Liver (tissue), 9 donors: Measurements from ENCODE around the gene TPK1. TPM values are rescaled to one million over a fixed set of nuclear protein-coding genes. Genes with fewer than 3 reads are reported as not detected.

Source experiments
- DNase-seq: peaks from one replicate; pipeline ENCODE4 v3.0.0-alpha.2; 2017; ENCODE audit warnings: low spot score
- H3K27ac ChIP-seq, 2 donors: one replicate each; pipeline ENCODE4 v1.7.0; 2013; ENCODE audit warnings: inconsistent platforms in 2 of 2, low read length in 2 of 2, control low read depth in 1 of 2, low read depth in 1 of 2, mild to moderate bottlenecking in 1 of 2
- H3K27me3 ChIP-seq, 4 donors: one replicate each; pipeline versions ENCODE4 v1.6.1 to v1.7.0; 2013; ENCODE audit warnings: low read length in 3 of 4, inconsistent platforms in 1 of 4, mild to moderate bottlenecking in 1 of 4, moderate library complexity in 1 of 4; ENCODE audit not compliant: control insufficient read depth in 4 of 4, insufficient read depth in 4 of 4
- H3K36me3 ChIP-seq, 4 donors: one replicate each; pipeline versions ENCODE4 v1.6.1 to v1.7.0; 2013; ENCODE audit warnings: low read length in 3 of 4, mild to moderate bottlenecking in 3 of 4, low read depth in 1 of 4, moderate library complexity in 1 of 4; ENCODE audit not compliant: control insufficient read depth in 4 of 4, insufficient read depth in 3 of 4
- H3K4me1 ChIP-seq, 4 donors: one replicate each; pipeline versions ENCODE4 v1.6.1 to v1.7.0; 2013; ENCODE audit warnings: low read length in 3 of 4, mild to moderate bottlenecking in 3 of 4, moderate library complexity in 1 of 4; ENCODE audit not compliant: control insufficient read depth in 4 of 4, insufficient read depth in 4 of 4
- H3K4me3 ChIP-seq, 3 donors: one replicate each; pipeline versions ENCODE4 v1.6.1 to v1.7.0; 2013; ENCODE audit warnings: low read length in 3 of 3, control low read depth in 1 of 3, low read depth in 1 of 3, mild to moderate bottlenecking in 1 of 3
- H3K9ac ChIP-seq, 2 donors: one replicate each; pipeline ENCODE4 v1.7.0; 2013; ENCODE audit warnings: low read length in 2 of 2, mild to moderate bottlenecking in 2 of 2, moderate library complexity in 2 of 2, control low read depth in 1 of 2, low read depth in 1 of 2
- H3K9me3 ChIP-seq, 4 donors: one replicate each; pipeline versions ENCODE4 v1.6.1 to v1.7.0; 2013; ENCODE audit warnings: low read length in 3 of 4; ENCODE audit not compliant: control insufficient read depth in 4 of 4
- EGR1 ChIP-seq, 2 donors: IDR thresholded peaks; 2 replicates each; pipeline ENCODE4 v1.6.1; 2016 to 2018; ENCODE audit warnings: antibody characterized with exemption in 2 of 2, low read depth in 2 of 2
- FOXA1 ChIP-seq: IDR thresholded peaks from 2 replicates; pipeline ENCODE4 v1.6.1; 2016; ENCODE audit warnings: antibody characterized with exemption
- FOXA2 ChIP-seq: IDR thresholded peaks from 2 replicates; pipeline ENCODE4 v1.6.1; 2016; ENCODE audit warnings: antibody characterized with exemption
- GABPA ChIP-seq, 2 donors: IDR thresholded peaks in 1 of 2; conservative IDR thresholded peaks in 1 of 2; 2 replicates each; pipeline ENCODE4 v1.6.1; 2016; ENCODE audit warnings: antibody characterized with exemption in 2 of 2, mild to moderate bottlenecking in 1 of 2, moderate library complexity in 1 of 2
- HNF4A ChIP-seq, 2 donors: conservative IDR thresholded peaks; 2 replicates each; pipeline ENCODE4 v1.6.1; 2016; ENCODE audit warnings: antibody characterized with exemption in 2 of 2, mild to moderate bottlenecking in 2 of 2
- HNF4G ChIP-seq: IDR thresholded peaks from 2 replicates; pipeline ENCODE4 v1.6.1; 2016; ENCODE audit warnings: antibody characterized with exemption
- JUND ChIP-seq, 2 donors: IDR thresholded peaks; 2 replicates each; pipeline ENCODE4 v1.6.1; 2016; ENCODE audit warnings: antibody characterized with exemption in 2 of 2
- NR2F2 ChIP-seq: IDR thresholded peaks from 2 replicates; pipeline ENCODE4 v1.6.1; 2016; ENCODE audit warnings: antibody characterized with exemption
- RAD21 ChIP-seq, 2 donors: IDR thresholded peaks; 2 replicates each; pipeline ENCODE4 v1.6.1; 2016; ENCODE audit warnings: antibody characterized with exemption in 2 of 2, mild to moderate bottlenecking in 2 of 2
- RXRA ChIP-seq, 2 donors: IDR thresholded peaks; 2 replicates each; pipeline ENCODE4 v1.6.1; 2017 to 2018; ENCODE audit warnings: antibody characterized with exemption in 2 of 2, mild to moderate bottlenecking in 1 of 2
- SP1 ChIP-seq: IDR thresholded peaks from 2 replicates; pipeline ENCODE4 v1.6.1; 2018; ENCODE audit warnings: antibody characterized with exemption, mild to moderate bottlenecking
- TAF1 ChIP-seq: conservative IDR thresholded peaks from 2 replicates; pipeline ENCODE4 v1.6.1; 2016; ENCODE audit warnings: antibody characterized with exemption, mild to moderate bottlenecking
- YY1 ChIP-seq: IDR thresholded peaks from 2 replicates; pipeline ENCODE4 v1.6.1; 2016; ENCODE audit warnings: antibody characterized with exemption, mild to moderate bottlenecking
- WGBS: extraction: QIAGEN DNeasy Blood & Tissue Kit; methylation state at CpG from one replicate; pipeline ENCODE4 v1.1.7; 2013; 5-methylcytosine and 5-hydroxymethylcytosine counted together
- polyA plus RNA-seq, 2 donors: library from polyadenylated mRNA; stranded (reverse) in 1 of 2; unstranded in 1 of 2; fragments of 200-250 nt in 1 of 2; fragments of >200 nt in 1 of 2; fragmentation: Nextera tagmentation in 1 of 2; extraction: Ambion mirVana in 1 of 2; gene quantifications; one replicate each; pipeline versions ENCODE4 v1.2.1 to v1.2.3, GENCODE V29; 2013 to 2015
- total RNA-seq, 2 donors: library from RNA; depleted of rRNA; stranded (reverse); fragments of >200 nt; gene quantifications; one replicate each; pipeline ENCODE4 v1.2.3, GENCODE V29; 2014
- TF ChIP-seq, protein P1 (sequence below): IDR thresholded peaks from 2 replicates; pipeline ENCODE4 v1.6.1; 2016; ENCODE audit warnings: antibody characterized with exemption
- TF ChIP-seq, protein P2 (sequence below): fragments of 150-350 bp; IDR thresholded peaks from 2 replicates; pipeline ENCODE4 v1.5.1; 2017; ENCODE audit warnings: improper control_type of control experiment, low read depth, low read length; ENCODE audit not compliant: missing input control
- TF ChIP-seq, protein P3 (sequence below): IDR thresholded peaks from 2 replicates; pipeline ENCODE4 v1.6.1; 2016; ENCODE audit warnings: antibody characterized with exemption
- TF ChIP-seq, protein P4 (sequence below): IDR thresholded peaks from 2 replicates; pipeline ENCODE4 v1.6.1; 2016; ENCODE audit warnings: antibody characterized with exemption
- TF ChIP-seq, protein P5 (sequence below): IDR thresholded peaks from 2 replicates; pipeline ENCODE4 v1.6.1; 2016; ENCODE audit warnings: antibody characterized with exemption, mild to moderate bottlenecking
- donor health status: healthy.
- donor health status: healthy.
- donor health status: healthy.
- donor health status: healthy.
- donor health status: healthy.

TPK1 gene
- total and polyA plus RNA-seq, 4 donors: 2.2 to 7.5 (median 3.3) TPM

DNA sequence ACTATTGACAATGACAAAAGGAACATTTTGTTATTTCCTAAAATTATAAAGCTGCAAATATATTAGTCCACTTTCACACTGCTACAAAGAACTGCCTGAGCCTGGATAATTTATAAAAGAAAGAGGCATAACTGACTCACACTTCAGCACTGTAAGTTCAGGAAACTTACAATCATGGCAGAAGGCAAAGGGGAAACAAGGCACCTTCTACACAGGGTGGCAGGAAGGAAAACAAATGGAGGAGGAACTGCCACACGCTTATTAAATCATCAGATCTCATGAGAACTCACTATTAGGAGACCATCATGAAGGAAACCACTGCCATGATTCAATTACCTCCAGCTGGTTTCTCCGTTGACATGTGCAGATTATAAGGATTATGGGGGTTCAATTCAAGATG lies 203.1 kb downstream of the TPK1 start (continued):
- TF ChIP-seq YY1: no peak
- no peak for TF ChIP-seq RXRA (IDR thresholded peaks at IDR 0.05)
- TF ChIP-seq RAD21 (IDR thresholded peaks at IDR 0.05): no peak

DNA sequence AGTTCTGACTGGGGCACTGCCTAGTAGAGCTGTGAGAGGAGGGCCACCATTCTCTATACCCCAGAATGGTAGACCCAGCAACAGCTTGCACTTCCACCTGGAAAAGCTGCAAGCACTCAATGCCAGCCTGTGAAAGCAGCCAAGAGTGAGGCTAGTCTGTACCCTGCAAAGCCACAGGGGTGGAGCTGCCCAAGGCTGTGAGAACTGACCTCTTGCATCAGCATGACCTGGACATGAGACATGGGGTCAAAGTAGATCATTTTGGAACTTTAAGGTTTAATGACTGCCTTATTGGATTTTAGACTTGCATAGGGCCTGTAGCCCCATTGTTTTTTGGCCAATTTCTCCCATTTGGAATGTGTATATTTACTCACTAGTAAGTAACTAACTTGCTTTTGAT lies 206.3 kb downstream of the TPK1 start:
- Histone ChIP-seq H3K4me1 (no peaks in the 10 kb centered on the region), H3K27ac (no peak overlapping the region), H3K9ac (no peak overlapping the region), H3K36me3 (no peaks in the 10 kb centered on the region), H3K27me3 (no peaks in the 10 kb centered on the region), H3K9me3 (no peaks in the 10 kb centered on the region), H3K4me3 (no peak overlapping the region)
- peak in 1 of 2 donors; percentile 6 for TF ChIP-seq RXRA (IDR thresholded peaks at IDR 0.05)
- TF ChIP-seq NR2F2: peak; percentile 27
- TF ChIP-seq, protein P1, sequence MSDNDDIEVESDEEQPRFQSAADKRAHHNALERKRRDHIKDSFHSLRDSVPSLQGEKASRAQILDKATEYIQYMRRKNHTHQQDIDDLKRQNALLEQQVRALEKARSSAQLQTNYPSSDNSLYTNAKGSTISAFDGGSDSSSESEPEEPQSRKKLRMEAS: no peak
- TF ChIP-seq HNF4A (conservative IDR thresholded peaks at IDR 0.05): peak; percentile 40 to 70
- DNase-seq: no peak

DNA sequence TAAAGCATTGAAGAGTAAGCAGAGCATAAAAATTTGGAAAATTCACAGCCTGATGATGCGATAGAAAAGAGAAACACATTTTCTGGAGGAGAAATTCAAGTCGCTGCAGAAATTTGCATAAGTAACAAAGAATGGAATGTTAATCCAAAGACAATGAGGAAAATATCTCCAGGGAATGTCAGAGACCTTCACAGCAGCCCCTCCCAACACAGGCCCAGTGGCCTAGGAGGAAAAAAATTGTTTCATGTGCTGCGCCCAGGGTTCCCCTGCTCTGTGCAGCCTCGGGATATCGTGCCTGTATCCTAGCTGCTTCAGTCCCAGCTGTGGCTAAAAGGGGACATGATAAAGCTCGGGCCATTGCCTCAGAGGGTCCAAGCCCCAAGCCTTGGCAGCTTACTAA lies 206.8 kb downstream of the TPK1 start:
- no peaks in the 10 kb centered on the region for H3K36me3 ChIP-seq
- no peak overlapping the region for H3K4me3 ChIP-seq
- no peaks in the 10 kb centered on the region for H3K27me3 ChIP-seq
- no peaks in the 10 kb centered on the region for H3K4me1 ChIP-seq
- no peak overlapping the region for H3K27ac ChIP-seq
- no peaks in the 10 kb centered on the region for H3K9me3 ChIP-seq
- no peak overlapping the region for H3K9ac ChIP-seq
- DNase-seq: no peak
- TF ChIP-seq HNF4G (no peak), SP1 (no peak), NR2F2 (no peak), HNF4A (conservative IDR thresholded peaks at IDR 0.05) (no peak), TAF1 (no peak), EGR1 (IDR thresholded peaks at IDR 0.05; ENCODE audit: low read depth in 2 of 2) (no peak), YY1 (no peak), RAD21 (IDR thresholded peaks at IDR 0.05) (no peak), FOXA1 (no peak), FOXA2 (no peak), RXRA (IDR thresholded peaks at IDR 0.05) (no peak), JUND (IDR thresholded peaks at IDR 0.05) (no peak), GABPA (IDR thresholded peaks at IDR 0.05 in 1 of 2, conservative IDR thresholded peaks at IDR 0.05 in 1 of 2) (no peak)
- TF ChIP-seq, protein P2, sequence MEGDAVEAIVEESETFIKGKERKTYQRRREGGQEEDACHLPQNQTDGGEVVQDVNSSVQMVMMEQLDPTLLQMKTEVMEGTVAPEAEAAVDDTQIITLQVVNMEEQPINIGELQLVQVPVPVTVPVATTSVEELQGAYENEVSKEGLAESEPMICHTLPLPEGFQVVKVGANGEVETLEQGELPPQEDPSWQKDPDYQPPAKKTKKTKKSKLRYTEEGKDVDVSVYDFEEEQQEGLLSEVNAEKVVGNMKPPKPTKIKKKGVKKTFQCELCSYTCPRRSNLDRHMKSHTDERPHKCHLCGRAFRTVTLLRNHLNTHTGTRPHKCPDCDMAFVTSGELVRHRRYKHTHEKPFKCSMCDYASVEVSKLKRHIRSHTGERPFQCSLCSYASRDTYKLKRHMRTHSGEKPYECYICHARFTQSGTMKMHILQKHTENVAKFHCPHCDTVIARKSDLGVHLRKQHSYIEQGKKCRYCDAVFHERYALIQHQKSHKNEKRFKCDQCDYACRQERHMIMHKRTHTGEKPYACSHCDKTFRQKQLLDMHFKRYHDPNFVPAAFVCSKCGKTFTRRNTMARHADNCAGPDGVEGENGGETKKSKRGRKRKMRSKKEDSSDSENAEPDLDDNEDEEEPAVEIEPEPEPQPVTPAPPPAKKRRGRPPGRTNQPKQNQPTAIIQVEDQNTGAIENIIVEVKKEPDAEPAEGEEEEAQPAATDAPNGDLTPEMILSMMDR: no peak
- TF ChIP-seq, protein P3, sequence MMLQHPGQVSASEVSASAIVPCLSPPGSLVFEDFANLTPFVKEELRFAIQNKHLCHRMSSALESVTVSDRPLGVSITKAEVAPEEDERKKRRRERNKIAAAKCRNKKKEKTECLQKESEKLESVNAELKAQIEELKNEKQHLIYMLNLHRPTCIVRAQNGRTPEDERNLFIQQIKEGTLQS: no peak
- TF ChIP-seq, protein P1: no peak
- TF ChIP-seq, protein P4, sequence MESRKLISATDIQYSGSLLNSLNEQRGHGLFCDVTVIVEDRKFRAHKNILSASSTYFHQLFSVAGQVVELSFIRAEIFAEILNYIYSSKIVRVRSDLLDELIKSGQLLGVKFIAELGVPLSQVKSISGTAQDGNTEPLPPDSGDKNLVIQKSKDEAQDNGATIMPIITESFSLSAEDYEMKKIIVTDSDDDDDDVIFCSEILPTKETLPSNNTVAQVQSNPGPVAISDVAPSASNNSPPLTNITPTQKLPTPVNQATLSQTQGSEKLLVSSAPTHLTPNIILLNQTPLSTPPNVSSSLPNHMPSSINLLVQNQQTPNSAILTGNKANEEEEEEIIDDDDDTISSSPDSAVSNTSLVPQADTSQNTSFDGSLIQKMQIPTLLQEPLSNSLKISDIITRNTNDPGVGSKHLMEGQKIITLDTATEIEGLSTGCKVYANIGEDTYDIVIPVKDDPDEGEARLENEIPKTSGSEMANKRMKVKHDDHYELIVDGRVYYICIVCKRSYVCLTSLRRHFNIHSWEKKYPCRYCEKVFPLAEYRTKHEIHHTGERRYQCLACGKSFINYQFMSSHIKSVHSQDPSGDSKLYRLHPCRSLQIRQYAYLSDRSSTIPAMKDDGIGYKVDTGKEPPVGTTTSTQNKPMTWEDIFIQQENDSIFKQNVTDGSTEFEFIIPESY: no peak
- TF ChIP-seq, protein P5, sequence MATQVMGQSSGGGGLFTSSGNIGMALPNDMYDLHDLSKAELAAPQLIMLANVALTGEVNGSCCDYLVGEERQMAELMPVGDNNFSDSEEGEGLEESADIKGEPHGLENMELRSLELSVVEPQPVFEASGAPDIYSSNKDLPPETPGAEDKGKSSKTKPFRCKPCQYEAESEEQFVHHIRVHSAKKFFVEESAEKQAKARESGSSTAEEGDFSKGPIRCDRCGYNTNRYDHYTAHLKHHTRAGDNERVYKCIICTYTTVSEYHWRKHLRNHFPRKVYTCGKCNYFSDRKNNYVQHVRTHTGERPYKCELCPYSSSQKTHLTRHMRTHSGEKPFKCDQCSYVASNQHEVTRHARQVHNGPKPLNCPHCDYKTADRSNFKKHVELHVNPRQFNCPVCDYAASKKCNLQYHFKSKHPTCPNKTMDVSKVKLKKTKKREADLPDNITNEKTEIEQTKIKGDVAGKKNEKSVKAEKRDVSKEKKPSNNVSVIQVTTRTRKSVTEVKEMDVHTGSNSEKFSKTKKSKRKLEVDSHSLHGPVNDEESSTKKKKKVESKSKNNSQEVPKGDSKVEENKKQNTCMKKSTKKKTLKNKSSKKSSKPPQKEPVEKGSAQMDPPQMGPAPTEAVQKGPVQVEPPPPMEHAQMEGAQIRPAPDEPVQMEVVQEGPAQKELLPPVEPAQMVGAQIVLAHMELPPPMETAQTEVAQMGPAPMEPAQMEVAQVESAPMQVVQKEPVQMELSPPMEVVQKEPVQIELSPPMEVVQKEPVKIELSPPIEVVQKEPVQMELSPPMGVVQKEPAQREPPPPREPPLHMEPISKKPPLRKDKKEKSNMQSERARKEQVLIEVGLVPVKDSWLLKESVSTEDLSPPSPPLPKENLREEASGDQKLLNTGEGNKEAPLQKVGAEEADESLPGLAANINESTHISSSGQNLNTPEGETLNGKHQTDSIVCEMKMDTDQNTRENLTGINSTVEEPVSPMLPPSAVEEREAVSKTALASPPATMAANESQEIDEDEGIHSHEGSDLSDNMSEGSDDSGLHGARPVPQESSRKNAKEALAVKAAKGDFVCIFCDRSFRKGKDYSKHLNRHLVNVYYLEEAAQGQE: no peak
- WGBS: 91% methylated on average over 6 of the region's 6 CpGs
